GM12878 (cell line): ENCODE data around the gene IFNAR2. TPM values are rescaled to one million over a fixed set of nuclear protein-coding genes. Genes with fewer than 3 reads are reported as not detected.
A peak's percentile ranks its signal among the peaks of the same experiment; 100 is the strongest.

ENCODE experiments used
- ATAC-seq: fragments of 200-7000 bp; cut with Tn5 transposase; 3 replicates; pipeline ENCODE4 v1.9.1; 2020; ENCODE audit warnings: mild to moderate bottlenecking, moderate library complexity
- BruUV-seq: library from RNA; stranded (reverse); fragments of 400-500 nt; replicated peaks from 2 replicates; lab custom pipeline; 2021; lab: Mats Ljungman, UMichigan
- CTCF ChIA-PET: fragments of 300-600 bp; sonication (Branson Sonifier 250); formaldehyde crosslinking; extraction: SDS; loops from one replicate; lab custom pipeline; 2021; ENCODE audit warnings: inconsistent platforms; lab: Yijun Ruan, JAX
- POLR2A ChIA-PET: fragments of 350-600 bp; formaldehyde crosslinking; extraction: SDS; loops from one replicate; lab custom pipeline; 2021; ENCODE audit warnings: inconsistent platforms; lab: Charles Lee
- RAD21 ChIA-PET: fragments of 300-600 bp; sonication (Branson Sonifier 250); formaldehyde crosslinking; loops from one replicate; lab custom pipeline; 2023; ENCODE audit warnings: antibody characterized with exemption; ENCODE audit not compliant: unreplicated experiment; lab: Charles Lee
- SMC1A ChIA-PET: fragments of 300-600 bp; sonication (Branson Sonifier 250); formaldehyde crosslinking; loops from one replicate; lab custom pipeline; 2023; ENCODE audit not compliant: unreplicated experiment, uncharacterized antibody; lab: Charles Lee
- DNase-seq: peaks from one replicate; pipeline ENCODE4 v3.0.0-alpha.2; 2011; ENCODE audit warnings: low read depth, low spot score
- FAIRE-seq: peaks from 3 replicates; lab custom pipeline; 2011; peaks lifted over from hg19 to GRCh38; lab: Jason Lieb, UNC
- H2AFZ ChIP-seq: 2 replicates; pipeline ENCODE4 v1.6.0; 2011; ENCODE audit warnings: low read depth, low read length, control low read depth; ENCODE audit not compliant: control insufficient read depth
- H3K27ac ChIP-seq: 2 replicates; pipeline ENCODE4 v1.5.1; 2011; ENCODE audit warnings: control low read depth; ENCODE audit not compliant: control insufficient read depth, insufficient read depth
- H3K27me3 ChIP-seq, 2 experiments: replicated peaks in 1 of 2; 2 replicates each; pipeline versions ENCODE4 v1.6.0 to v1.6.1; 2011; ENCODE audit warnings: low read length in 1 of 2; ENCODE audit not compliant: control insufficient read depth in 2 of 2, insufficient read depth in 2 of 2
- H3K36me3 ChIP-seq, 2 experiments: 2 replicates each; pipeline ENCODE4 v1.5.1; 2011; ENCODE audit warnings: low read length in 1 of 2; ENCODE audit not compliant: control insufficient read depth in 2 of 2, insufficient read depth in 2 of 2
- H3K4me1 ChIP-seq: 2 replicates; pipeline ENCODE4 v1.6.1; 2011; ENCODE audit warnings: mild to moderate bottlenecking, low read length, moderate library complexity, mixed read lengths; ENCODE audit not compliant: control insufficient read depth, insufficient read depth
- H3K4me2 ChIP-seq: 2 replicates; pipeline ENCODE4 v1.6.0; 2011; ENCODE audit warnings: control low read depth; ENCODE audit not compliant: control insufficient read depth, insufficient read depth
- H3K4me3 ChIP-seq: fragments of 200-600 bp; sonication (generic); 2 replicates; pipeline ENCODE4 v1.5.1; 2016
- H3K79me2 ChIP-seq: 2 replicates; pipeline ENCODE4 v1.6.0; 2011; ENCODE audit warnings: low read length; ENCODE audit not compliant: control insufficient read depth, insufficient read depth
- H3K9ac ChIP-seq: 2 replicates; pipeline ENCODE4 v1.8.0; 2011; ENCODE audit warnings: low read length, control low read depth, mixed read lengths; ENCODE audit not compliant: control insufficient read depth, insufficient read depth
- H3K9me3 ChIP-seq: replicated peaks from 3 replicates; pipeline ENCODE4 v1.5.1; 2011; ENCODE audit warnings: mild to moderate bottlenecking, low read length; ENCODE audit not compliant: control insufficient read depth, insufficient read depth
- H4K20me1 ChIP-seq: 2 replicates; pipeline ENCODE4 v1.6.0; 2011; ENCODE audit not compliant: control insufficient read depth, insufficient read depth
- CBX5 ChIP-seq: sonication (generic); IDR thresholded peaks from 2 replicates; pipeline ENCODE4 v1.6.1; 2016; ENCODE audit warnings: low read depth, moderate library complexity, mild to moderate bottlenecking, inconsistent platforms
- CHD2 ChIP-seq: IDR thresholded peaks from 2 replicates; pipeline ENCODE4 v1.6.1; 2011; ENCODE audit warnings: low read depth, low read length, improper control_type of control experiment, borderline replicate concordance
- EGR1 ChIP-seq, 2 experiments: IDR thresholded peaks; 1 replicate in 1 of 2; 2 replicates in 1 of 2; pipeline ENCODE4 v1.6.1; 2011 to 2012; ENCODE audit warnings: low read depth in 2 of 2, low read length in 2 of 2, borderline replicate concordance in 1 of 2, mild to moderate bottlenecking in 1 of 2, moderate library complexity in 1 of 2
- GATAD2B ChIP-seq: fragments of 450-650 bp; conservative IDR thresholded peaks from 2 replicates; pipeline ENCODE4 v1.6.1; 2017; ENCODE audit warnings: low read depth, mild to moderate bottlenecking, moderate library complexity
- IRF4 ChIP-seq: IDR thresholded peaks from 2 replicates; pipeline ENCODE4 v1.6.1; 2011; ENCODE audit warnings: low read depth, low read length
- JUNB ChIP-seq: IDR thresholded peaks from 2 replicates; pipeline ENCODE4 v1.6.1; 2016; ENCODE audit warnings: antibody characterized with exemption, mild to moderate bottlenecking
- MEF2B ChIP-seq: fragments of 450-650 bp; IDR thresholded peaks from 2 replicates; pipeline ENCODE4 v1.6.1; 2018; ENCODE audit warnings: mild to moderate bottlenecking, moderate library complexity; ENCODE audit not compliant: partially characterized antibody, poor library complexity, severe bottlenecking
- SPI1 ChIP-seq: IDR thresholded peaks from 2 replicates; pipeline ENCODE4 v1.6.1; 2011; ENCODE audit warnings: low read depth, mild to moderate bottlenecking, low read length, moderate library complexity, borderline replicate concordance; ENCODE audit not compliant: insufficient read depth
- WGBS: methylation state at CpG from one replicate; pipeline ENCODE4 v1.1.6; 2016; ENCODE audit warnings: low lambda C conversion rate; ENCODE audit not compliant: insufficient replicate concordance, insufficient coverage; ENCODE audit errors: missing lambda C conversion rate; 5-methylcytosine and 5-hydroxymethylcytosine counted together
- in situ Hi-C: fragments of 300-500 bp; cut with MboI; formaldehyde crosslinking; loops from 9 replicates; pipeline ENCODE4 v1.14.3; 2018; ENCODE audit warnings: mixed read lengths
- intact Hi-C: fragments of 100-400 bp; cut with micrococcal nuclease; formaldehyde crosslinking; loops from one replicate; pipeline ENCODE4 v1.14.2; 2022; ENCODE audit not compliant: unreplicated experiment
- polyA plus RNA-seq, 11 experiments: library from polyadenylated mRNA; depleted of rRNA in 4 of 11; unstranded in 6 of 11; stranded (reverse) in 5 of 11; fragments of >200 nt; fragmentation: Nextera tagmentation in 4 of 11; fragmentation: Illumina TruSeq in 1 of 11; extraction: Ambion mirVana in 4 of 11; extraction: Trizol in 1 of 11; gene quantifications; 1 replicate in 1 of 11; 2 replicates in 10 of 11; pipeline versions ENCODE4 v1.2.1 to v1.2.3, GENCODE V29; 2011 to 2016; ENCODE audit warnings: inconsistent platforms in 2 of 11, missing spikeins in 2 of 11, low read depth in 1 of 11
- total RNA-seq, 4 experiments: library from RNA; depleted of rRNA in 3 of 4; stranded (reverse); fragments of >200 nt in 3 of 4; fragmentation: Illumina TruSeq in 1 of 4; extraction: Trizol in 1 of 4; gene quantifications; 2 replicates each; pipeline versions ENCODE4 v1.2.1 to v1.2.3, GENCODE V29; 2013 to 2021

The IFNAR2 gene
- total and polyA plus RNA-seq, 10 of the 15 experiments (the other 5 are each of a cell fraction or from before 2014, with no cell fraction given): 8.5 to 99.7 (median 58.1) TPM

DNA sequence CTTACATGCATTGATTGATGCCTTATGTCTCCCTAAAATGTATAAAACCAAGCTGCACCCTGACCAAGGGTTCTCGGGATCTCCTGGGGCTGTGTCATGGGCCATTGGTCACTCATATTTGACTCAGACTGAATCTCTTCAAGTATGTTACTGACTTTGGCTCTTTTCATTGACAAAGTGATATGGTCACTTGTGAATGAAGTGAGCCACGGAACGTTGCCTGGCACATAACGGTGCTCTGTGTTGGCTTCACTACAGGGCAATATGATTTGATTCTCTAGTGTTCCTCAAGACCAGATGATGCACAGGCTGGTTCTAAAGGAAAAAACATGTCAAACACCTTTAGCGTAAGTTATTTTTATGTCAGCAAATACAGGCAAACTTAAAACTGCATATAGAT is 25.0 kb downstream of the IFNAR2 start:
- no TSS peak for BruUV-seq
- no peak for FAIRE-seq
- H3K27ac ChIP-seq: no peak overlapping the region

DNA sequence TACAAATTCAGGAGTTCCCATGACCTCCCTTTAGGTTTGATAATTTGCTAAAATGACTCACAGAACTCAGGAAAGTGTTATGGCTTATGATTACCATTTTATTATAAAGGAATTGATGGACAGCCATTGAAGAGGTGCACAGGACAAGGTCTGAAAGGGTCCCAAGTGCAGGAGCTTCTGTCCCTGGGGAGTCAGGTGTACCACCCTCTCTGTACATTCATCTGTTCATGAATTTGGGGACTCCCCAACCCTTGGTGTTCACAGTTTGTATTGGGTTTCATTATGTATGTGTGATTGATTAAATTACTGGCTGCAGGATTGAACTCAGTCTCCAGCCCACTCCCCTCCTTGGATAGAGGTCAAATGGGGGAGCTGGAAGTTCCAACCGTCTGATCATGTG is 25.7 kb downstream of the IFNAR2 start:
- Histone ChIP-seq H3K4me1 (no peaks in the 10 kb centered on the region), H3K4me2 (no peak overlapping the region), H3K27ac (no peak overlapping the region), H3K4me3 (no peak overlapping the region), H2AFZ (no peak overlapping the region), H4K20me1 (no peaks in the 10 kb centered on the region), H3K9ac (no peak overlapping the region), H3K79me2 (no peaks in the 10 kb centered on the region; the same call in 1 of the 2 replicates), H3K9me3 (no peaks in the 10 kb centered on the region; the same call in 2 of the 3 replicates)
- intact Hi-C loops: no loop called here
- in situ Hi-C loops: loop anchor here (25.0 kb wide), 1 partner anchor 1607 kb away; no protein-coding TSS in a partner anchor
- BruUV-seq: no TSS peak
- WGBS: 5% methylated on average over 1 of the region's 1 CpG
- FAIRE-seq: no peak
- ChIA-PET SMC1A (interaction anchor here (0.9 to 2.5 kb wide), 7 partner anchors 10 to 58 kb away, joined by 3 to 7 read pairs (median 4); no protein-coding TSS in a partner anchor), POLR2A (interaction anchor here (0.9 kb wide), 1 partner anchor 10 kb away, joined by 4 read pairs; no protein-coding TSS in a partner anchor)
- TF ChIP-seq MEF2B (peak; percentile 52), CBX5 (no peak), GATAD2B (no peak), IRF4 (no peak)
- TF ChIP-seq, all 136 proteins: peak for 1
- ATAC-seq (peak; percentile 62), DNase-seq (no peak)
- ChIA-PET CTCF (interaction anchor here (1.0 kb wide), 2 partner anchors 13 to 125 kb away, joined by 3 read pairs; no protein-coding TSS in a partner anchor), RAD21 (interaction anchor here (0.9 to 1.0 kb wide), 3 partner anchors 11 to 350 kb away, joined by 3 to 4 read pairs (median 3); partner anchors contain the start of gene IL10RB)
- Histone ChIP-seq H3K27me3 (no peaks in the 10 kb centered on the region), H3K36me3 (peaks cover 25 to 57% of the 10 kb centered on the region in 2 experiments)

More for the DNA sequence above, 25.0 kb downstream of the IFNAR2 start:
- no peak for TF ChIP-seq EGR1 (IDR thresholded peaks at IDR 0.05; ENCODE audit: borderline replicate concordance in 1 of 2, low read depth in 2 of 2, low read length in 2 of 2)
- TF ChIP-seq SPI1: no peak
- TF ChIP-seq CHD2: no peak
- TF ChIP-seq JUNB: no peak
- DNase-seq (no peak), ATAC-seq (peak; percentile 47)
- no peaks in the 10 kb centered on the region; the same call in 1 of the 2 replicates for H3K79me2 ChIP-seq
- in situ Hi-C loops (loop anchor here (25.0 kb wide), 1 partner anchor 1608 kb away; no protein-coding TSS in a partner anchor), intact Hi-C loops (no loop called here)
- ChIA-PET POLR2A (no interaction called here), CTCF (interaction anchor here (1.0 to 1.3 kb wide), 2 partner anchors 55 to 125 kb away, joined by 3 read pairs; no protein-coding TSS in a partner anchor), SMC1A (interaction anchor here (1.0 to 2.5 kb wide), 6 partner anchors 11 to 58 kb away, joined by 3 to 7 read pairs (median 4); no protein-coding TSS in a partner anchor), RAD21 (interaction anchor here (0.9 to 1.0 kb wide), 2 partner anchors 11 to 351 kb away, joined by 3 to 4 read pairs; partner anchors contain the start of gene IL10RB)
- WGBS: 24% methylated on average over 5 of the region's 5 CpGs
- no peaks in the 10 kb centered on the region for H3K4me1 ChIP-seq
- H2AFZ ChIP-seq: no peak overlapping the region
- no peaks in the 10 kb centered on the region for H4K20me1 ChIP-seq
- H3K27me3 ChIP-seq: no peaks in the 10 kb centered on the region
- H3K4me3 ChIP-seq: no peak overlapping the region
- H3K4me2 ChIP-seq: no peak overlapping the region
- no peak overlapping the region for H3K9ac ChIP-seq
- H3K36me3 ChIP-seq: peaks cover 26 to 59% of the 10 kb centered on the region in 2 experiments
- H3K9me3 ChIP-seq: no peaks in the 10 kb centered on the region; the same call in 2 of the 3 replicates
